ENCODE measurements around the gene GGPS1.
A peak's percentile ranks its signal among the peaks of the same experiment; 100 is the strongest.
"Not testable (repeated sequence)": the region's sequence is repeated elsewhere in the genome, so short reads cannot be mapped to it uniquely, and the experiment has no call there.

Gene GGPS1

GRCh38 chr1:235328271-235329138 is at the start of gene GGPS1:
GGPS1 (plus strand) TSS chr1:235328570; CDS start chr1:235335265, 6,695 bp downstream.
- DNase-seq, result peak; percentile 97 to 99 (median 98)

GRCh38 chr1:235278915-235279292 is 49.5 kb upstream of the GGPS1 start:
- DNase-seq, result no peak

GRCh38 chr1:235279694-235280093 is 48.7 kb upstream of the GGPS1 start:
- no peak for DNase-seq

GRCh38 chr1:235280467-235280866 is 47.9 kb upstream of the GGPS1 start:
- no peak for DNase-seq

GRCh38 chr1:235283636-235284035 is 44.7 kb upstream of the GGPS1 start:
- DNase-seq, result not testable (repeated sequence)

- no peak for DNase-seq
Observed at GRCh38 chr1:235284231-235284769, 44.1 kb upstream of the GGPS1 start.

- no peak for DNase-seq
Observed at GRCh38 chr1:235286667-235287066, 41.7 kb upstream of the GGPS1 start.

GRCh38 chr1:235287208-235287882 is 41.0 kb upstream of the GGPS1 start:
- DNase-seq, result no peak

GRCh38 chr1:235289859-235290739 is 38.3 kb upstream of the GGPS1 start:
- no peak for DNase-seq

- no peak for DNase-seq
Observed at GRCh38 chr1:235290740-235291502, 37.4 kb upstream of the GGPS1 start.

GRCh38 chr1:235291599-235292091 is 36.7 kb upstream of the GGPS1 start:
- no peak for DNase-seq

- no peak for DNase-seq
Observed at GRCh38 chr1:235292790-235293189, 35.6 kb upstream of the GGPS1 start.

GRCh38 chr1:235293322-235293942 is 34.9 kb upstream of the GGPS1 start:
- DNase-seq, result no peak

- DNase-seq, result no peak
Observed at GRCh38 chr1:235295902-235296350, 32.4 kb upstream of the GGPS1 start.

- DNase-seq, result no peak
Observed at GRCh38 chr1:235296729-235297128, 31.6 kb upstream of the GGPS1 start.

- no peak for DNase-seq
Observed at GRCh38 chr1:235297579-235297978, 30.8 kb upstream of the GGPS1 start.

- DNase-seq, result no peak
Observed at GRCh38 chr1:235298758-235299157, 29.6 kb upstream of the GGPS1 start.

- no peak for DNase-seq
Observed at GRCh38 chr1:235299169-235299858, 29.1 kb upstream of the GGPS1 start.

GRCh38 chr1:235302143-235302542 is 26.2 kb upstream of the GGPS1 start:
- no peak for DNase-seq

GRCh38 chr1:235304549-235305451 is 23.6 kb upstream of the GGPS1 start:
- no peak for DNase-seq
